ENCODE data around the gene ATP8A2.

GRCh38 chr13:26016189-26016588 lies 644.4 kb downstream of the ATP8A2 start:
- no peak for TF ChIP-seq CTCF (conservative IDR thresholded peaks at IDR 0.05; ENCODE audit: low read length)
- TF ChIP-seq EZH2phosphoT487 (IDR thresholded peaks at IDR 0.05; ENCODE audit: borderline replicate concordance, low read depth, low read length) = no peak

All from OCI-LY7 (cell line).